VCaP (cell line): Measurements from ENCODE around the gene AK9.
"Not testable (repeated sequence)": the region's sequence is repeated elsewhere in the genome, so short reads cannot be mapped to it uniquely, and the experiment has no call there.

Experiments
- H3K27ac ChIP-seq: fragments of 450-650 bp; 2 replicates; pipeline ENCODE4 v1.5.1; 2017
- CTCF ChIP-seq: fragments of 450-650 bp; conservative IDR thresholded peaks from 2 replicates; pipeline ENCODE4 v1.5.1; 2017; ENCODE audit warnings: mild to moderate bottlenecking, moderate library complexity

AK9 gene

GRCh38 chr6:109523478-109523877 is 167.5 kb downstream of the AK9 start:
- no peak overlapping the region for H3K27ac ChIP-seq
- TF ChIP-seq CTCF = no peak

GRCh38 chr6:109521080-109521479 is 169.9 kb downstream of the AK9 start:
- TF ChIP-seq CTCF = no peak
- no peak overlapping the region for H3K27ac ChIP-seq

- not testable (repeated sequence) for H3K27ac ChIP-seq
Measured at GRCh38 chr6:109519647-109520046, 171.4 kb downstream of the AK9 start.

- no peak overlapping the region for H3K27ac ChIP-seq
- no peak for TF ChIP-seq CTCF
Measured at GRCh38 chr6:109516929-109517328, 174.1 kb downstream of the AK9 start.

- no peak overlapping the region for H3K27ac ChIP-seq
- TF ChIP-seq CTCF = no peak
Measured at GRCh38 chr6:109515781-109516409, 175.1 kb downstream of the AK9 start.

- no peak for TF ChIP-seq CTCF
- no peak overlapping the region for H3K27ac ChIP-seq
Measured at GRCh38 chr6:109514946-109515345, 176.1 kb downstream of the AK9 start.

- no peak for TF ChIP-seq CTCF
- no peak overlapping the region for H3K27ac ChIP-seq
Measured at GRCh38 chr6:109513571-109514071, 177.4 kb downstream of the AK9 start.

GRCh38 chr6:109512271-109512817 is 178.7 kb downstream of the AK9 start:
- no peak for TF ChIP-seq CTCF
- H3K27ac ChIP-seq = peak overlapping the region; percentile 32; the same call in 1 of the 2 replicates
